Right renal cortex interstitium (tissue), 3 donors: ENCODE results near the gene WNT5B. TPM values are rescaled to one million over a fixed set of nuclear protein-coding genes. Genes with fewer than 3 reads are reported as not detected.

Experiments
- DNase-seq, 3 donors: peaks; one replicate each; pipeline ENCODE4 v3.0.0-alpha.2; 2013; ENCODE audit warnings: low read depth in 3 of 3, low spot score in 2 of 3
- polyA plus RNA-seq, 3 donors: library from polyadenylated mRNA; unstranded; fragments of 120-200 nt; gene quantifications; one replicate each; pipeline ENCODE4 v1.2.1, GENCODE V29; 2013; ENCODE audit not compliant: insufficient read length in 3 of 3

WNT5B gene
- polyA plus RNA-seq, 3 donors: 5.1 to 6.0 (median 5.3) TPM

DNA sequence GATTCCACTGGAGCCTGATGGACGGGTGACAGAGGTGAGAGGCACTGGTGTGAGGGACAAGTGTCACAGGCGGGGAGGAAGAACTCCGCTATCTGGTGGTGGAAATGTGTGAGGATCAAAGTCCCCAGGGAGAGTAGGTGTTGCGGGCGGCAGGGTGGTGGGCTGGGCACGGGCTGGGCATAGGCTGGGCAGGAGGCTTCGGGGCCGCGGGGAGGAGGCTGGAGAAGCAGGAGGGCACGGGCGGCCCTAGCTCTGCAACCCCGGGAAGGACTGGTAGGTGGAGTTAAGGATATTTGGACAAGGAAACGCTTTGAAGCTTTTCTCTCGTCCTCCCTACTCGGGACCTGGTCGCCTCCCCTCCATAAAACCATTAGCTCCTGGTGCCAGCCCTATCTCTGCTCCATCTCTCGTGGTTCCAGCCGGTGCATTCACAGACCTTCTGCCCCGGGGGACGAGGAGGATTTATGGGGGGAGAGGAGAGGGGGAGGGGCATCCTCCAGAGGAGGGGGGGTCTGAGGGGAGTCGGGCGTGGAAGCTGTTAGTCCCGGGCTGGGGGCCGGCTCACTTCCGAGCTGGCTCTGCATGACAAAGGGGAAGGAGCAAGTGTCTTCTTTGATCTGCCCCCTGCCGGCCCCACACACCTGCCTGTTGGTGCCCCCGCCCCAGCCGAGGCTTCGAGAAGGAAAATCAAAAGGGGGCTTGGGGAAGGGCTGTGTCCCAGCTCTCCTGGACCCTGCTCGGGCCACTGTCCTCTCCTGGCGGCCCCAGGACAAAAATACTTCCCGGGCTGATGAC lies 504 bp downstream of the WNT5B start:
- DNase-seq: no peak

DNA sequence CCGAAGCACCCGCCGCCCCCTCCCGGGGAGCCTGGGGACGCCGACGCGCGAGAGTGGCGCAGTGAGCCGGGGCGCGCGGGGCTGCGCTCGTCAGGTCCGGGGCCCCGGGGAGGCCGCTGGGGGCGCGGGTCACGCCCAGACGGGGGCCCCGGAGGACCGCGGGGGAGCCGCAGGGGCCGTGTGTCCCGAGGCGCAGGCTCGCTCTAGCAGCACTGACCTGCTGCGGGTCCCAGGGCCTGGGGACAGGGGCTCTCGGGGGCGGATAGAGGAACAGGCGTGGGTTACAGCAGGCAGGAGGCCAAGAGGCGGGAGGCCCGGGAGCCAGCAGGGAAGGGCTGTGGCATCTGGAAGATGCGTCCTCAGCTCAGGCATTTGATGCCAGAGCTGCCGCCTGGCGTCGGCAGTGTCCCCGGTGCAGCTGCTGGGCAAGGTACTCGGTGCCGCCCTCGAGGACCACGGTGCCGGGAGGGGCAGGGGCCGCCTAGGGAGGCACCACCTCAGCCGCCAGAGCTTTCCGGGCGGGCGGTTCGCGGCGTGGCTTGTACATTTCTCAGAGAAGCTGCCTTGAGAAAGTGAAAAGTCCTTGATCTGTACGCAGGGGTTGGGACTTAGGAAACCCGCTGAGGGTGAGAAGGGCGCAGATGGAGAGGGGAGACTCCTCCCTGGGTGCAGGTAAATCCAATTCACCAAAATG lies 1.2 kb downstream of the WNT5B start:
- DNase-seq: no peak

DNA sequence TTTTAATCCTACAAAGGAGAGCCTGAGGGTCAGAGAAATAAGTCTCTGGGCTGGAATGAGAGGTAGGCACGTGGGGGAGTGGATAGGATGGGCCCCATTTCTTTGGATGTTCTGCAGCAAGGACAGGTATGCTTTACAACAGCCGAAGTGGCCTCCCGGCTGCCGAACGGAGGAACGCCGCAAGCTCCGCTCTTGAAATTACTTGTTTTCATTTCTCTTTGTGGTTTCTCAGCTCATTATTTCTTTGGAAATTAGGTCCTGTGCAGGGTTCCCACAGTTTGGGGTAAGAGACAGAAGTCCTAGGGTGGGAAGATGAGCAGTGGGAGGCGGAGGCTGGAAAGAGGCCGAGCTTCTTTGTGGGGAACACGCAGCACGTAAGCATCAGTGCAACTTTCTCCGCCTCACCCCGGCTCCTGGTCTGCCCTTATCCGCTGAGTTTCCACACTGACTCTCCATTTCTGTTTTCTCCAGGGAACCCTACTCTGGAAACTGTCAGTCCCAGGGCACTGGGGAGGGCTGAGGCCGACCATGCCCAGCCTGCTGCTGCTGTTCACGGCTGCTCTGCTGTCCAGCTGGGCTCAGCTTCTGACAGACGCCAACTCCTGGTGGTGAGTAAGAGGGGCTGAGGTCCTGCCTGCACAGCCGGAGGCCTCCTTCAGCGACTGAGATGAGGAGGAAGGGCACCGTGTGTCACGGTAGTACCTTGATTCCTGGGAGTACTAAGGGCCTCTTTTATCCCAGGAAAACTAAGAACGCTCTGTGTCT lies 2.0 kb downstream of the WNT5B start:
- no peak for DNase-seq

DNA sequence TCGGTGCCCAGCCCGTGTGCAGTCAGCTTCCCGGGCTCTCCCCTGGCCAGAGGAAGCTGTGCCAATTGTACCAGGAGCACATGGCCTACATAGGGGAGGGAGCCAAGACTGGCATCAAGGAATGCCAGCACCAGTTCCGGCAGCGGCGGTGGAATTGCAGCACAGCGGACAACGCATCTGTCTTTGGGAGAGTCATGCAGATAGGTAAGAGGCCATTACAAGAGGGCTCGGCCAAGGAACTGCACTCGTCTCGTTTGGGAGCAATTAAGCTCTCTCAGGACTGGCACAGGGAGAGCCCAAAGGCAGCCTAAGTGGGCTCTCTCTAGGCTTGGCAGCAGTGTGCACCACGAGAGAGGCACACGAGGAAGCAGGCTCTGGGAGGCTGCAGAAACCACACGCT lies 3.7 kb downstream of the WNT5B start:
- no peak for DNase-seq

DNA sequence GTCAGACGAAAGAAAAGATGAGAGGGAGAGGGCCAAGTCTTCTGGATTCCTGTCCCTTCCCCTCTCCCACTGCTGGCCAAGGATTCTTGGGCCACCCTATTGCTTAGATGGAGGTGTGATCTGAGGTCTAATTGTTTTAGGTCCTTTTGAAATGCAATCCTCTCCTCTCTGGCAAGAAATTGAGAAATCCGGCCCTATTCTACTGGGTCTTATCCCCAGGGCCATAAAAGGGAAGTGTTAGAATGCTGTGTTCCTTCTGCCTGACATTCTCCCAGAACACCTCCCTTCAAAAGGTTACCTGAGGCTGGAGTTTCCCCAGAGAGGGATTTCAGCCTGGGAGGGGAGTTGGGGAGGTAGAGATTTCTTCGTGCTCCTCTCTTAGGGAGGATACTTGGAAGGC lies 4.4 kb downstream of the WNT5B start:
- DNase-seq: no peak

DNA sequence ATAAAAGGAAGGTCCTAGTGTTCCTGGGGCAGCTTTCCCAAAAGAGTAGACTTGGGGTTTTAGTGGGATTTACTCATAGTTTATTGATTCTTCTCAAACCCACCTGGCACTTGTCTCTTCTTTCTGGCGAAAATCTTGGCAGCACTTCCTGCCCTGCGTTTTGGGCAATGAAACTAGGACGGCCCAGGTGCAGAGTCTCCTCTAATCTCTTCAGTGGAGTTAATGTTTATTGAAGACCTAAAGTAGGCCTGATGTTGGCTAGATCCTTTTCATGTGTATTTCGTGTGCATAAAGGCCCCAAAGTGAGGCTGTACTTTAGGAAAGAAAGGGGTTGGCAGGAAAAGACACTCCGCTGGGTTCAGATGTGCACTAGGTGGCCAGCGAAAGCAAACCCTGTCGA lies 5.1 kb downstream of the WNT5B start:
- no peak for DNase-seq

DNA sequence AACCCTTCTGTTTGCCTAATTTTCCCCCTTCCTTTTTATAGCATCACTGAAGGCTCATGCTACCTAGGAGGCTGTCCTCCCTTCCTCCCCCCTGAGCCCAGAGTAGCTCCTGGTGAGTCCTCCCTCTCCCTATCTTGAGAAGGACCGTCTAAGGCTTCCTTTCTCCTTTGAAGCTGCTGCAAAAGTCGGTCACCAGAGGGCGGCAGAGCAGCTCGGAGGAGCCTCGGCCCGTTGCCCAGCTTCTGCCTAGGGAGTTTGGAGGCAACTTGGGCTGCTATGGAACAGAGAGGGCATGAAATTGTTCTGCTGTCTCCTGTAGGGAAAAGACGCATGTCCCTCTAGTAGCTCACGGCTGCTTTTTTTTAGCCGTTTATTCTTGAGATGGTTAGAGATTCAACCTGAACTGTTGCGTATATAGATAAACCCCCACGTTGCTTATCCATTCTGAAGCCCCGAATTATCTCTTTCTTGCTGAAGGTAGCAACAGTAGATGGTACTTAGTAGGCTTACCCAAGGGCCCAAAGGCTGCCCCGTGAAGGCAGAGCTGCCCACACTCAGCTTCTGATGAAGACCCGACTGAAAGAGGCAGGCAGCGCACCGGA lies 5.7 kb downstream of the WNT5B start:
- DNase-seq: no peak

DNA sequence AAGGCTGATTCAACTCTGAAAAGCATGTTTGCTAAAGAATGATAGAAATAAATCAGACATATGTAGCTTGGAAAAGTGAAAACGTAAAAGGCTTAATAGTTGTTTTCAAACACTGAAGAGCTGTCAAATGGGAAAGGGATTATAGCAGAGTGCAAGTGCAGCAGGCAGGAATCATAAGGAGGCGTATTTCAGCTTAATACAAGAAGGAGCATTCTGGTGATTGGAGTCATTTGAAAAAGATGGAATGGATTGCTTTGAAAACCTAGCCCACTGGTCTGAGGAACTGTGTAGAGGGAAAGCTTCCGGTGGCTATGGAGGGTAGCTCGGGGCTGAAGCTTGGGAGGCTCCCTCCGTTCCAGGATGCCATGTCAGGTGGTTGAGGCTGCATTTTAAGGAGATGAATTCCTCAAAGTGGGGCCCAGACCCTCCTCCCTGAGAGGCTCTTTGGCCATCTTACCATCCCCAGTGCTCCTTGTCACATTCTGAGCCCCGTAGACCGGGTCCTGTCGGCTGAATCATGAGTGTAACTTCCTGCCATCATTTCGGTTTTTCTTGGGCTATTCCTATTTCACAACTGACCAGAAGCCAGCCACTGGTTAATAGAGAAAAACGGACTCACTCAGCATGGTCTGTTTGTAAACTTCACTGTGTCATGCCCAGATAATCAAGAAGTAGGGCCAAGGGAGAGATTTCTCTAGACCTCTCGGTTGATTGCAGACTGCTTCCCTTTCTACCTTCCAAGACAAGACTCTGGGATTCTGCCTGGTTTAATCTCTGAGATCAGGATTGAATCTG lies 6.5 kb downstream of the WNT5B start:
- DNase-seq: no peak

DNA sequence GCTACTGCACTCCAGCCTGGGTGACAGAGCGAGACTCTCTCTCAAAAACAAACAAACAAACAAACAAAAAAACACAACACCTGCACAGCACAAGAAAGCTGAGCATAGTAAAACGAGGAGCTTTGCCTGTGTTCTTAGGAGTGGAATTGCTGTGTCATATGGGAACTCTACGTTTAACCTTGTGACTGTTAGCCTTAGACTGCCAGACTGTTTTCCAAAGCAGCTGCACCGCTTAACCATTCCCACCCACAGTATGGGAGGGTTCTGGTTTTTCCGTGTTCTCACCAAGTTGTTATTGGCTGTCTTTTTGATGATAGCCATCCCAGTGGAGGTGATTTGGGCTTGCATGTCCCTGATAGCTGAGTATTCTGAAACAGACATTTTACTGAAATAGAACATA lies 9.2 kb downstream of the WNT5B start:
- no peak for DNase-seq

DNA sequence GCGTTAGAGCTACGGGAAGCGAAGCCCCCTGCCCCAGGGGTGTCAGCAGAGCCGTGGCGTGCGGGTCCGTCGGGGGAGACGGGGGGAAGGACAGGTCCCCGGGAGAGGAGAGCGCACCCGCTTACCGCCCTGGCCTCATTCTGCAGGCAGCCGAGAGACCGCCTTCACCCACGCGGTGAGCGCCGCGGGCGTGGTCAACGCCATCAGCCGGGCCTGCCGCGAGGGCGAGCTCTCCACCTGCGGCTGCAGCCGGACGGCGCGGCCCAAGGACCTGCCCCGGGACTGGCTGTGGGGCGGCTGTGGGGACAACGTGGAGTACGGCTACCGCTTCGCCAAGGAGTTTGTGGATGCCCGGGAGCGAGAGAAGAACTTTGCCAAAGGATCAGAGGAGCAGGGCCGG lies 10.5 kb downstream of the WNT5B start:
- no peak for DNase-seq

DNA sequence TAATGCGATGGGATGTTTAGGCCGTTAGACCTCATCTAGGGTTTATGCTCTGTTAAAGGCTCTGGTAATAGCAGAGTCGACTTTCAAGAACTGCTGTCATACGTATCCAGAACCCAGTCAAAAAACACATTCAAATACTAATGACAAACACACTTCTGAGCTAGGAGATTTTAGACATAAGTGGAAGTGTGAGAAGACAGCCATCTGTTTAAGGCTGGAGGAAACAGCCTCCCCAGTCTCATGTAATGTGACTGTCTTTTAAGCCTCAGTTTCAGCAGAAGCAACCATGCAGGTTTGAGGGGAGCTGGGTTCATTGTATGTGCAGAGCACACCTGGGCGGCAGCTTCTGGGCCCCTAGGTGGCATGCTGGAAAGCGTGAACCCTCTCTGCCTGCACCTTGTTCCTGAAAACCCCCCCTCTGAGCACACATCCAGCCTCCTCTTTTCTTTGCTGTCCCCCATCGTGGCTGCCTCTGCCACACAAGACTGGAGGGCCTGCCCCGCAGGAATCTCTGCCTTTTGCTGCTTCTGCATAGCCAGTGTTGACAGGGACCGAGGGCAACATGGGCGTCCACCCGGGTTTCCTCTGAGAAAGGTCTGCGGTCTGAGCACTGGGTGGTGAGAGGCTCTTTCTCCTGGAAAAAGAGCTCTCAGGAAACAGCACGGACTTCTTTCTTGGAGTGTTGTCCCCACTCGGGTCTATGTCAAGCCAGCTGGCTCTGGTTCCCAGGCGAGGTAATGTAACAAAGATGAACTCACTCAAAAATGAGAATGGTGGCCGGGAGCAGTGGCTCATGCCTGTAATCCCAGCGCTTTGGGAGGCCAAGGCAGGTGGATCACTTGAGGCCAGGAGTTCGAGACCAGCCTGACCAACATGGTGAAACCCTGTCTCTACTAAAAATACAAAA lies 11.6 kb downstream of the WNT5B start:
- DNase-seq: no peak

DNA sequence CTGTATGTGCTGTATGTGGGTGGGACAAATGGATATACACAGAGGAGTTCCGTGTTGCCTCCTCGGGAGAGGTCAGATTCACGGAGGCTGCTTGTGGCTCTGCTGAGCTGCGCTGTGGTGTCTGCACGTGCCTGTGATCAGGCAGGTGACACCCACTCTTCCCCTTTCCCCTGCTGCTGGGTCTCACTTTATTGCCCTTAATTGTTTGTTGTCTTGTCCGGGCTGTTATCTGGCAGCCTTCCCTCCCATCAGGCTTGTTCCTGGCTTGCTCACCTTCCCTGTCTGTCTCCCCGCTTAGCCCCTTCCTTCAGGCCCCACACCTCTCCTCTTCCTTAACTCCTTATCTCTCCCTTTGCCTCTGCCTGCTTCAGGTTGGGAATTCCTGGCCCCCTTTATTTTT lies 13.5 kb downstream of the WNT5B start:
- DNase-seq: no peak

DNA sequence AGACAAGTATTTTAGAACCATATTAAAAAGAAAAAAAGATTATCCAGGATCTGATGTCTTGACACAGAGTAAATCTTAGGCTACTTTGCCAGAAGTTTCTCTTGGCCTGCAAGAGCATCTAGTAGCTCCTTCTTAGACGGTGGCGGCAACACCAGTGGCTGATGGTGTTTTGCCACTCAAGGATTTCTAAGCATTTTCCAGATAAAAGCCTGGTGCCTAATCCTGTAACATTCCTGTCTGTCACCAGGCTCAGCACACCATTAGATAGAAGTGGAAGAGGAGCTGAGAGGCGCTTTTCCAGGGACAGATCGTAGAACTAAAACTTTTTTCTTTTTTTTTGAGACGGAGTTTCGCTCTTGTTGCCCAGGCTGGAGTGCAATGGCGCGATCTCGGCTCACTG lies 14.0 kb downstream of the WNT5B start:
- no peak for DNase-seq

DNA sequence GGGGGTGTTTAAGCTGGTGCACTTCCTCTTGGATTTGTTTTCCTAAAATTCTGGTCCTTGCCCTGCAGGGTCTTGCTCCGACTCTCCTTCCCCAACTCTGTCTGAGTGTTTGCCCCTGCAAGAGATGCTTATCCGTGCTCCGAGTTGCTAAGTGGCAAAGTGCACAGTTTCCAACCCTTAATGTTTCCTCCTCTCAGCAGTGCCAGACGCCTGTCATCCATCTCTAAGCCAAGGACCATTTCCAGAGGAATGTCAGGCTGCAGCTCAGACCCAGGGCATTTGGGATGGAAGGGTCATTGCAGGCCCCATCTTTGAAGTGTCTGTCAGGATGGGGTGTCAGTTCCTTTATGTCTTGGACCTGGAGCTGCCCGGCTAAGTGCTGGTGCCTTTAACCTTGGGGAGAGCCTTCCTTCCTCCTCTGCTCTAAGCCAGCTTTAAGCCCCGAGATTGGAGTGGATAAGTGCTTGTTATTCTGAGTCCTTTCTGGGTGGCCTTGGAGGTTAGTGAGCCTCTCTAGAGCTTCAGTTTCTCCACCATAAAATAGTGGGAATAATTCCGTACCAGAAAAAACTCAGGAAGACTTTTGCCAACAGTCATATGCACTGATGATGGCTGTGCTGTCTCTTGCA lies 15.0 kb downstream of the WNT5B start:
- DNase-seq: no peak

DNA sequence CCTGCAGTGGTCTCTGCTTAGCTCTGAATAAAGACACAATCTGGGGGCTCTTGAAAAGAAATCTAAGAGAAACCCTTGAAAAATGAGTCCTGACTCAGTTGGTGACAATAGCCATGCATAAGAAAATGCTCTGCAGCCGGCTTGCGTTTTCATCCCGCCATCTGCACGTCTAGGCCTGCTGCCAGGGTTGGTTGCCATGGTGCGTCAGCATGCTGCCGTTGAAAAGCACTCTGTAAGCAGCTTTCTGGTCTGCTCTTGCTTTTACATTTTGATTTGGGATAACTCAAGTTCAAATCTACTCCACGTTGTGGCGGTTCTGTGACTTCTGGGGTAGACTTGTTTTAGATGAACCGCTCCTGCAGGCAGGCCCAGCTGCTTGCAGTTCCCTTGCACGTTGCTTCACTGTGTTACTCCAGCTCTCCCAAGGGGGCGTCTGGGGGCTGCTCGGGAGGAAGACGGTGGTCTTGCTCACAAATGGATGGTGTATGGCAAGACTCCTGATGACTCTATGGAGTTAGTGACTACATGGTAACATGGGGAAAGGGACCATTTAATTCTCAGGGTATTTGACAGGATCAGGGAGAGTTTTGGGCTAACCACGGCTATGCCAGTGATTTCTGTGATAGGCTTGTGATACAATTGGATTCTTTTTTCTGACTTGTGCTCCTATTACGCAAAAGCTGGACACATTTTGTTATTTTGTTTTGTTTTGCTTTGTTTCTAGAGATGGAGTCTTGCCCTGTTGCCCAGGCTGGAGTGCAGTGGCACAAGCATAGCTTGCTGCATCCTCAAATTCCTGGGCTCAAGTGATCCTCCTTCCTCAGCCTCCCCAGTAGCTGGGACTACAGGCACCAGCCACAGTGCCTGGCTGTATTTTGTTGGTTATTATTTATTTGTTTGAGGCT lies 15.8 kb downstream of the WNT5B start:
- DNase-seq: no peak

DNA sequence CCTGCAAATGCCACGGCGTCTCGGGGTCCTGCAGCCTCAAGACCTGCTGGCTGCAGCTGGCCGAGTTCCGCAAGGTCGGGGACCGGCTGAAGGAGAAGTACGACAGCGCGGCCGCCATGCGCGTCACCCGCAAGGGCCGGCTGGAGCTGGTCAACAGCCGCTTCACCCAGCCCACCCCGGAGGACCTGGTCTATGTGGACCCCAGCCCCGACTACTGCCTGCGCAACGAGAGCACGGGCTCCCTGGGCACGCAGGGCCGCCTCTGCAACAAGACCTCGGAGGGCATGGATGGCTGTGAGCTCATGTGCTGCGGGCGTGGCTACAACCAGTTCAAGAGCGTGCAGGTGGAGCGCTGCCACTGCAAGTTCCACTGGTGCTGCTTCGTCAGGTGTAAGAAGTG lies 16.8 kb downstream of the WNT5B start:
- DNase-seq: no peak

DNA sequence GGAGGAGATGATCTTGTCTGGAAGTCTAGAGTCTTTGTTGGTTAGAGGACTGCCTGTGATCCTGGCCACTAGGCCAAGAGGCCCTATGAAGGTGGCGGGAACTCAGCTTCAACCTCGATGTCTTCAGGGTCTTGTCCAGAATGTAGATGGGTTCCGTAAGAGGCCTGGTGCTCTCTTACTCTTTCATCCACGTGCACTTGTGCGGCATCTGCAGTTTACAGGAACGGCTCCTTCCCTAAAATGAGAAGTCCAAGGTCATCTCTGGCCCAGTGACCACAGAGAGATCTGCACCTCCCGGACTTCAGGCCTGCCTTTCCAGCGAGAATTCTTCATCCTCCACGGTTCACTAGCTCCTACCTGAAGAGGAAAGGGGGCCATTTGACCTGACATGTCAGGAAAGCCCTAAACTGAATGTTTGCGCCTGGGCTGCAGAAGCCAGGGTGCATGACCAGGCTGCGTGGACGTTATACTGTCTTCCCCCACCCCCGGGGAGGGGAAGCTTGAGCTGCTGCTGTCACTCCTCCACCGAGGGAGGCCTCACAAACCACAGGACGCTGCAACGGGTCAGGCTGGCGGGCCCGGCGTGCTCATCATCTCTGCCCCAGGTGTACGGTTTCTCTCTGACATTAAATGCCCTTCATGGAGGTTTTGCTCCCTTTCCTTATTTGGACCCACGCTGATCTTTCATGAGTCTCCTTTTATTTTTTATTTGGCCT lies 17.7 kb downstream of the WNT5B start:
- DNase-seq: no peak
